ENCODE measurements around the gene ARGLU1.

ARGLU1 gene

GRCh38 chr13:106548064-106548696 is 19.8 kb downstream of the ARGLU1 start:
- no peak for DNase-seq (ENCODE audit: low spot score)

DNA sequence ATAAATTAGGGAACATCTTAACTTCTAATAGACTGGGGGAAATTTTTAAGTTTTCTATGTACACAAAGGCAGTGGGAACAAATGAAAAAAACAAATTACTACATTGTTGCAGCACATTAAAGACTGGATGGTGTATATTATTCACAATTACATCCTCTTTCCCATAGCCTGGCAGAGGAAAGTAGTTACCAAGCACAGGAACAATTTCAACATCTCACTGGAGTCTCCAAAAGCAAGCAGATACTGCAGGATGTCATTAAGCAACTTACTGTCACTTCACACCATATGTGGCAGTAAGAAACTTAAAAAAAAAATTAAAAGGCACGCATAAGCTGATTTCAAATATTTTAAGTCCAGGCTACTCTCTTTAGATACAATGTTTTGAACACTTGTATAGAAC is 26.1 kb downstream of the ARGLU1 start:
- no peak for DNase-seq (ENCODE audit: low spot score)

DNA sequence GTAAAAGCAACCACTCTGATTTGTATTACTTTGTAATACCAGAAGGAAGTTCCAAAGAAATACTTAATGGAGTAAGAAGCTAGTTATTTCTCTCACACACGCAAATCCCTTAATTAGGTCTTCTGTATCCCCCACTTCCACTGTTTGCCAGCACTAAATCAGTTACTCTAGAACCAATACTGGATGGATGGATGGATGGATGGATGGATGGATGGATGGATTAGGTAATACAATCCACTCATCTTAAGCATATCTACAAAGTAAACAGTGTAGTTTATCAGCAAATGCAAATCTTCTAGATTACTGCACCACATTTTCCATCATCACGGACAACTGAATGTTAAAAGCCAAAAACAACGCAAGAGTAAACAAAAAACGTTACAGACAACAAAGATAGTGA is 27.3 kb downstream of the ARGLU1 start:
- no peak for DNase-seq (ENCODE audit: low spot score)

DNA sequence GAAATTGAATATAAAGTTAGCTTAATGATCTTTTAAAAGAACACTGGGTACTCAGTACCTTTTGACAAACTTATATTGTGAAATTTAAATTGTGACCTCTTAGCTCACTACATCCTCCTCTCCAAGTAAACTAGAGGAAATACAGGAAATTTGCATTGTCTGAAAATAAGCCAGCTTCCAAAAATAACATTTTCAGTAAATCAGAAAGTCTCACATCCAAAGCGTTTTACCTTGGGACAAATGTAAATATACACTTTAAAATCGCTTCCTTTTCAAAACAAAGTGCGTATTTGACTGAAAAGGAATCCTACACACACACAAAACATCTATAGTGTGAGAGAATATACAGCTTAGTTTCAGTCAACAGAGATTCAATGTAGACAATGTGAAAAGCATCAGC is 30.4 kb downstream of the ARGLU1 start:
- no peak for DNase-seq (ENCODE audit: low spot score)

- DNase-seq (ENCODE audit: low spot score): peak; percentile 83
Observed at GRCh38 chr13:106536244-106537034, 31.5 kb downstream of the ARGLU1 start.

DNA sequence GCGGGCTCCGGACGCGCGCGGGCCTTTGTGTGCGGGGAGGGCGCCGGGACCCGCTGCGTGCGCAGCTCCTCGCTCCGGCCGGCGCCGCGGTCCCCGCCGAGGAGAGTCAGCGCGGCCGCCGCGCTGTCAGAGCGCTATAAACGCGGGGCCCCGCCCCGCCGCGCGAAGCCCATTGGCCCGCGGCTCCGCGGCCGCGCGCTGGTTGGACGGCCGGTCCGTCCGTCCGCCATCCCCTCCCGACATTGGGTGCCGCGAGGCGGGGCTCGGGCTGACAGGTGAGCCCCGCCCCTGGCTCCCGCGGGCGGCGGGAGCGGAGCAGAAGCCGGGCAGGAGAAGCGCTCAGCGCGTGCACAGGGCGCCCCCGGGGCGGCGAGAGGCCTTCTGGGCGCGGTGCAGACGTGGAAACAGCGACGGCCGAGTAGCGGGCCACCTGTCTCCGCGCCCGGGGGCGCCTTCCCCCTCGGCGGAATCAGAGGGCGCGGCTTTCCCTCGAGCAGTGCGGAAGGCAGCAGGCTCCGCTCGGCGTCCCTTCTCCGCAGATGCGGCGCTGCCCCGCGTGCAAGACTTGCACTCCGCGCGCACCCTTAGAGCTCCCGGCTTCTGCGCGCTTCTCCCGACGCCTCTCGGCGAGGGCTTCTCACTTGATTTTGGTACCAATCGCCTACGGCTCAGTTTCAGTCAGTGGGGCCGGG is 32.2 kb downstream of the ARGLU1 start, which contains the start of gene EFNB2:
Gene EFNB2 (minus strand): TSS at position 111 of the 692 bp plus-strand sequence. CDS start 698 bp downstream, outside the sequence.
- DNase-seq (ENCODE audit: low spot score): peak; percentile 99

DNA sequence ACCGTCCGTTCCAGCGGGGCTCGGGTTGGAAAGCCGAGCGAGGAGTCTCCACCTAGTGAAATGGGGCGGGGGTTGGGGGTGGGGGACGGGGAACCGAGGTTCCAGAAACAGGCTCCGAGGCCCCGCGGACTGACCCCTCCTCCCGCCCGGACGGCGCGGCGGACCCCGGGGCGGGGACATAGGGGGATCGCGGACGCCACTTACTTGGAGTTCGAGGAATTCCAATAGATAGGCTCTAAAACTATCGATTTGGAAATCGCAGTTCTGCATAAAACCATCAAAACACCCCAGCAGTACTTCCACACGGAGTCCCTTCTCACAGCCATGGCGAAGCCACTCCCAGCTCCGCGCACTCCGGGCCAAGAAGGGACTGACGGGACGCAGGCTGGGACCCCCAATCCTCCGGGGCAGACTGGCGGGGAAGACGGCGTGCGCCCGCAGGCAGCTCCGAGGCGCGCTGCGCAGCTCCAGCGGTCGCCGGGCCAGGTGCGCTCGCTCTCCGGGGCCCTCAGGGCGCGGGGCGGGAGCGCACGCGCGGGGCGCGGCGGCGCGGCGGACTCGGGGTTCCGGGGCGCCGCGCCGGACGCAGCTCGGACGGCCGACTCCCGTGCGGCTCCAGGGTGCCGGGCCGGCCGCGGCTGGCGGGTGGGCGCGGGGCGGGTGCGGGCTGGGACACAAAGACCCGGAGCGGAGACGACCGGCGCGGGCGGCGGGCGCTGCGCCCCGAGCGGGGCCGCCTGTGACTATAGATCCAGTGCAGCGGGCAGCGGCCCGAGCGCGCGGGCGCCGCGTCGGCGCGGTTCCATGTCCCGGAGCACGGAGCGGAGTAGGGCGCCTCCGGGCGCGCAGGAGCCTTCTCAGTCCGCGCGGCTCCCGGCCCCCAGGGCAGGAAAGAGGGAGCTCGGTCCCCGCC is 33.0 kb downstream of the ARGLU1 start:
- DNase-seq (ENCODE audit: low spot score): peak; percentile 10

GRCh38 chr13:106533943-106534638 is 33.8 kb downstream of the ARGLU1 start:
- peak; percentile 39 for DNase-seq (ENCODE audit: low spot score)

GRCh38 chr13:106533101-106533942 is 34.6 kb downstream of the ARGLU1 start:
- DNase-seq (ENCODE audit: low spot score): peak; percentile 82

GRCh38 chr13:106532111-106532929 is 35.6 kb downstream of the ARGLU1 start:
- DNase-seq (ENCODE audit: low spot score): peak; percentile 18

DNA sequence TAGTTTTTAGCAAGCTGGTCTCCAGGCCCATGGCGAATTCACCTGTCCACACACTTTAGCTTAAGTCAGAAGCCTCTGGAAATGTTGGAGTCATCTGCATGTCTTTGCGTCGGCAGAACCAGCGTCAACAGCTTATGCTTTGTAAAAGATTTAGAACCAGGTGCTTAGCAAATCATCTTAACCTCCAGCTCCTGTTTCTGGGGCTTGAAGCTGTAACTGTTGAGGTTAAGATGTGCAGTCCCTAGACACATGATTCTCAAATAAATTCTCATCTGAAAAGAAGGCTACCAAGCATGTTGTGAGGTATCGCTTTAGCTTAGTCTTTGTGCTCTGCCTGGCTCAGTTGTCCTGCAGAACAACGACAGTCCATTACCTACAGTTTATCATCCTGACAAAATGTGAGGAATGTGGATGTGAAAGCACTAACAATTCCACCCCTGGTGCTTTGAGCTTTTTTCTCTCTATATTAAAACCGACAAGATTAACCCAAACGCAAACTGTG is 36.9 kb downstream of the ARGLU1 start:
- DNase-seq (ENCODE audit: low spot score): no peak

GRCh38 chr13:106530171-106530851 is 37.6 kb downstream of the ARGLU1 start:
- no peak for DNase-seq (ENCODE audit: low spot score)

DNA sequence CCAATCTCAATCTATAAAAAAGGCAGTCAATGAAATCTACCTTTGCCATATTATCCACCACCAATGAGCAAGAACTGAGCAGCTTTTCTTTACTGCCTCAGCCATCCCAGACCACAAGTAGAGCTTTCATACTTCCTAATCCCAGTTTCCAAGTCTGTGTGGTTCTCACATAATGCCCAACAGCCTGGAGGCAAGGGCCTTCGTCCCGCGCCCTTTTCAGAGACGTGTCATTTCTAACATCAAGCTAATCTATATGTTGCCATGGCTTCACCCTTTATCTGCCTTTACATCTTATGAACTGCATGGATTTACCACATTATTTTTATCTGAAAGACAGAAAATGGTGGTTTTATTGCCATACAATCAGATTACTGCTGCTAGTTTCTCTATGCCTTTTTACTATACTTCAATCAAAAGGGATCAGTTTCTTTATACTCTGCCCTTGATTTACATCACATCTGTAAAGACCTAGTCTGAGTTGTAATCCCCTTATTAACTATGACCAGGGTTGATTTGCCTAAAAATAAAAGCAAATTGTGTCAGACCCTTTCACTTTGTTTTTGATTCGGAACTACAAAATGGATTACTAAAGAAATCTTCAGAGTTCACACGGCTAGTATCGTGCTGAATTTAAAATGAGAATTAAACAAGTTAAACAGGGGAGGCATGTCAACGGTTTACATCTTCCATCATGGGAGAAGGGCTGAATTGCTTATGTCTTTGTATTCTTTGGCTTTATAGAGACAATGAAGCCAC is 38.3 kb downstream of the ARGLU1 start:
- no peak for DNase-seq (ENCODE audit: low spot score)

- DNase-seq (ENCODE audit: low spot score): no peak
Observed at GRCh38 chr13:106528718-106529414, 39.1 kb downstream of the ARGLU1 start.

- DNase-seq (ENCODE audit: low spot score): no peak
Observed at GRCh38 chr13:106527826-106528225, 40.1 kb downstream of the ARGLU1 start.

DNA sequence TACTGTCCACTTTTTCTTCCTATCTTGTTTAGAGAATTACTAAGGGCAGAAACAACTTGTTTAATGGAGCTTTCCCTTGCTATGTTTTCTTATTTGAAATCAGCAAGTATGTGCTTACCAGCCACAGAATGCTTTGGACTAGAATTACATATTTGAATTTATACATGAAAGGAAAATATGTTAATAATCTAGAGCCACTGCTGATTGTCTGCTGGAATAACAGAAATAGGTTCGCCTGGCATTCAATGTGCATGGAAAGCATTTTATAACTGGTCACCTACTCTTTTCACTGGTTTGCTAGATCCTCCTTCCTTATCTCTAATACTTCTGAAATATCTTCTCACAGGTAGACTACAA is 40.5 kb downstream of the ARGLU1 start:
- DNase-seq (ENCODE audit: low spot score): no peak

- no peak for DNase-seq (ENCODE audit: low spot score)
Observed at GRCh38 chr13:106526738-106527444, 41.0 kb downstream of the ARGLU1 start.

All from AG08395 (cell line).